HUES48 (cell line): ENCODE results near the gene FSTL1.

Experiments used
- H3K27ac ChIP-seq: one replicate; pipeline ENCODE4 v1.7.0; 2013; ENCODE audit warnings: low read depth, low read length, inconsistent platforms
- H3K27me3 ChIP-seq: 2 replicates; pipeline ENCODE4 v1.6.1; 2013; ENCODE audit warnings: mild to moderate bottlenecking, low read length; ENCODE audit not compliant: control insufficient read depth, insufficient read depth
- H3K36me3 ChIP-seq: 2 replicates; pipeline ENCODE4 v1.6.1; 2013; ENCODE audit warnings: low read length; ENCODE audit not compliant: control insufficient read depth, insufficient read depth
- H3K4me1 ChIP-seq: 2 replicates; pipeline ENCODE4 v1.6.1; 2013; ENCODE audit warnings: mild to moderate bottlenecking, low read length; ENCODE audit not compliant: control insufficient read depth, insufficient read depth
- H3K4me3 ChIP-seq: 2 replicates; pipeline ENCODE4 v1.5.1; 2013; ENCODE audit warnings: mild to moderate bottlenecking, low read depth, low read length
- H3K9ac ChIP-seq: 2 replicates; pipeline ENCODE4 v1.6.1; 2013; ENCODE audit warnings: mild to moderate bottlenecking, low read depth, low read length, moderate library complexity
- H3K9me3 ChIP-seq: 2 replicates; pipeline ENCODE4 v1.6.1; 2013; ENCODE audit warnings: low read length; ENCODE audit not compliant: control insufficient read depth, insufficient read depth

The FSTL1 gene

DNA sequence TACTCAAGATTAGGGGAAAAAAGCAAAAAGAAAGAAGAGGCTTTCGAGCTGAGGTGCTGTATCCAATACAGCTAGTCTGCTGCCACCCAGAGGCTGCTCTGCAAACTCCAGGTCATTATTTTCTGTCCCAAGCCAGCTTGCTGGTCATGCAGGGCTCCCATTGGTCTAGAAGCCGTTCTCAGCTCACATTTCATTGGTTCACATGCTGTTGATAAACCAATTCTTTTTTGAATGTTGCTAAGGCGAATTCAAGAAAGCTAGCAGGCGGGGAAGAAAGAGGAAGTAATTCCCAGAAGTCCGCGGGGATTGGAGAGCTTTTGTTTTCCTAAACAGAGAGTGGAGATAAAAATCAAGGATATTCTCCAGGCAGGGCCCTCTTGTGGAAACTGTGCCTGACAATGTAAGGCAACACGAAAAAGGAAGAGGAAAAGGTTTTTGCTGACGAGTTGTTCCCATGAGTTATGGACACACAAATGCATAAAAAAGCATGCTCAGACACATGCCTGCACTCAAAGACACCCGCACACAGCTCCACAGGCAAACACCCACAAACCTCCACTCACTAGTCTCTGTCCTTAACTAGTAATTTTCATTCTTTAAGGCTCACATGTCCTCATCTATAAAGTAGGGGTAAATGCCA lies 33.4 kb downstream of the FSTL1 start:
- Histone ChIP-seq H3K4me3 (peak overlapping the region; percentile 43; the same call in 1 of the 2 replicates), H3K27ac (peak overlapping the region; percentile 84), H3K36me3 (peaks cover 30% of the 10 kb centered on the region), H3K4me1 (peaks cover 33% of the 10 kb centered on the region), H3K27me3 (no peaks in the 10 kb centered on the region), H3K9me3 (0 out of 2 replicates have a peak, but pooled peaks cover 4% of the 10 kb centered on the region), H3K9ac (no peak overlapping the region)

DNA sequence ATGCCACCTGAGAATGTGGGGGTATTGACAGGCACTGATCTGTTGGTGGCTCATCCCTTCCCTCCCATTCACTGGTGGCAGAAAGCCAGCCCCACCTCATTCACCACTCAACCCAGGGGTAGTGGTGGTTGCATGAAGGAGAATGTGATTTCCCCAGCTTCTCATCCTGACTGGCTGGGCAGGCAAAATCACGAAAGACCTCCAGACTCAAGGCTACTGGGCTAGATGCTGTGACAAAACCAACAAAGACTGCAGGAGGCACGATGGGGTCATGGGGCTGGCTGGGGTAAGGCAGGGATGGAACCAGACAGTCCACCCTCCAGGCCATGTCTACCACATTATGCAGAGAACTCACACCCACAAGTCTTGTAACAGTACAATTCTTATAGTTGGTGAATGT lies 33.9 kb downstream of the FSTL1 start:
- Histone ChIP-seq H3K27me3 (no peaks in the 10 kb centered on the region), H3K4me1 (peaks cover 31% of the 10 kb centered on the region), H3K9me3 (0 out of 2 replicates have a peak, but pooled peaks cover 4% of the 10 kb centered on the region), H3K27ac (no peak overlapping the region), H3K9ac (0 out of 2 replicates have a peak overlapping the region, but pooled peaks have one; percentile 2), H3K4me3 (no peak overlapping the region), H3K36me3 (peaks cover 35% of the 10 kb centered on the region)

DNA sequence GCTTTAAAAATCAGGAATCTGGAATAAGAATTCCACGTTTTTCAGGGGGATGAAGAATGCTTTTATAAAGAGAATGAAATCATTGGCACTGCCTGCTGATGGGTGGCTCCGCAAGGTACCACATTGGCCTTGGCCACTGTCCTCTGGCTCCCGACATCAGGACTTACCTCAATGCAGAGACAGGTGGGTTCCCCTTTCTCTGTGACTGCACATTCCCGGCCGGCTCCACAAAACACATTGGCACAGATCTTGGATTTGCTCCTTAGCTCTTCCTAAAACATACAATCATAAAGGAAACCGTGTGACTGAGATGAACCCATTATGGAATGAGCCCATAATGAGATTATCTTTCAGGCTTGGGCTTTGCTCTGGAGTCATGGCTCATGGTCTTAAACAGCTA lies 35.0 kb downstream of the FSTL1 start:
- Histone ChIP-seq H3K27me3 (no peaks in the 10 kb centered on the region), H3K4me1 (peaks cover 22% of the 10 kb centered on the region), H3K4me3 (no peak overlapping the region), H3K9ac (no peak overlapping the region), H3K9me3 (0 out of 2 replicates have a peak, but pooled peaks cover 4% of the 10 kb centered on the region), H3K27ac (no peak overlapping the region), H3K36me3 (peaks cover 41% of the 10 kb centered on the region)

DNA sequence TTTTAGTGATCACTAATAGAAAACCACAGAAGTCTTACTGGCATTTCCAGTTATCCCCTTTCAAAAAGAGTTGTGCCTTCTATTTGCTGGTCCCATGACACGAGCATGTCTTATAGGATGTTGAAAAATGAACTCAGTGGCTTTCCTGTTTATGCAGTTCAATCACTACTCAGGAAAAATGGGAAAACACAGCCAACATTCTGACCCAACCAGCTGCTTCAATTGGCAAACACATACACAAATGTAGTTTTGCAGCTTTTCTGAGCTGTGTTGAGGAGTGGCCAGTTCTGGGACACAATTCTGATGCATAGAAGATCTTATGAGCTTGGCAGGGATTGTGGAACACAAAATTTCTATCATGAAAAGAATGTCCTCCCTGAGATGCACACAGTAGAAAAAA lies 40.3 kb downstream of the FSTL1 start:
- Histone ChIP-seq H3K36me3 (peaks cover 86% of the 10 kb centered on the region), H3K27ac (no peak overlapping the region), H3K4me1 (no peaks in the 10 kb centered on the region), H3K4me3 (no peak overlapping the region), H3K27me3 (no peaks in the 10 kb centered on the region), H3K9me3 (0 out of 2 replicates have a peak, but pooled peaks cover 4% of the 10 kb centered on the region), H3K9ac (no peak overlapping the region)

DNA sequence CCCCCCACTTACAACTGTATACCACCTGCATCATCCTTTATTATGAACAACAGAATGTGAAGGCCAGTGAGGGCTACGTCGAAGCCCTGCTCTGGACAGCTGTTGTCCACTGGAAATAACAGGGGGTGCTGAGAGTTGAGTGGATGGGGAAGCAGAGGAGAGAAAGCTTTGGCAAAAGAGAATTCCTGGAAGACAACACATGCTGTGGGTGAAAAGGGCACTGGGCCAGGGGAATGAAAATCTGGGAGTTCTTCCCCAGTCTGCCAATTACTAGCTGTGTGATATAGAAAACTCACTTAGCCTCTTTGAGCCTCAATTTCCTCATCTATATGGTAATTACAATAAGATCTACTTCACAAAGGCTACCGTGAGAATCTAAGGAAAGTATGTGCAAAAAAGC lies 40.7 kb downstream of the FSTL1 start:
- H3K27me3 ChIP-seq, result no peaks in the 10 kb centered on the region
- peaks cover 86% of the 10 kb centered on the region for H3K36me3 ChIP-seq

DNA sequence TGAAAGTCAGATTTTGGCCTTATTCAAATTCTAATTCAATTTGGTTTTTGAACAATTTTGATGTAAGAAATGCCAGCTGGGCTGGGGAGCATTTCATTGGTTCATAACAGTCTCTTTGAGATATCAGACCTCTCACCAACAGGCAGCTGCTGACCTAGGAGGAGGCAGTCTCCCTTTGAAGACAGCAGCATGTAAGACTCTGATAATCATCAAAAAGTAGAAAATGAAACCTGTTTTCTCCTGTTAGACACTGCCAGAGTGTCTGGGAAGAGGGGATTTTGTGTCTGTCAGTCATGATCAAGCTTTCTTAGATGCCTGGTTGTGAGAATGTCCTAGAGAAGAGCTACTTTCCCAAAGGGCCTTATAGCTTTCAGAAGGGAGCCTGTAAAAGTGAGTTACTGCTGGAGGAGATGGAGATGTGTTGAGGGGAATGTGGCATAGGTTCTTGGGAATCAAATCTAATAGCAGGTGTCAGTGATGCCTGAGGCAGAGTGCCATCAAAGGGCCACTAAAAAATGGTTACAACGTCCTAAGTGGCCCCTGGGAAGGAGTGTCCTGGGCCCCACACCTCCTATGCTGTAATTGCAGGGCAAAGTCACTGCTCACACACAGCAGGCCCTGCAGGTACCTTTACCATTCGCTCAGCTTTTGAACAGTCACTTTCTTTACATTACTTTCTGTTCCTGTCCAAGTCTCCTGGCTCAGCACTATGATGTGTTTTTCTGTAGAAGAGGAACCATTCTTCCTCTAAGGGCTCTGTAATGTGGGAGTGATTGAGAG lies 43.1 kb downstream of the FSTL1 start:
- no peak overlapping the region for H3K27ac ChIP-seq
- H3K4me1 ChIP-seq, result no peaks in the 10 kb centered on the region
- peaks cover 100% of the 10 kb centered on the region for H3K36me3 ChIP-seq
- H3K9me3 ChIP-seq, result no peaks in the 10 kb centered on the region
- no peaks in the 10 kb centered on the region for H3K27me3 ChIP-seq
- no peak overlapping the region for H3K4me3 ChIP-seq
- no peak overlapping the region for H3K9ac ChIP-seq

More for the DNA sequence above, 40.7 kb downstream of the FSTL1 start:
- Histone ChIP-seq H3K4me1 (no peaks in the 10 kb centered on the region), H3K9me3 (0 out of 2 replicates have a peak, but pooled peaks cover 1% of the 10 kb centered on the region), H3K27ac (no peak overlapping the region), H3K4me3 (no peak overlapping the region), H3K9ac (no peak overlapping the region)

DNA sequence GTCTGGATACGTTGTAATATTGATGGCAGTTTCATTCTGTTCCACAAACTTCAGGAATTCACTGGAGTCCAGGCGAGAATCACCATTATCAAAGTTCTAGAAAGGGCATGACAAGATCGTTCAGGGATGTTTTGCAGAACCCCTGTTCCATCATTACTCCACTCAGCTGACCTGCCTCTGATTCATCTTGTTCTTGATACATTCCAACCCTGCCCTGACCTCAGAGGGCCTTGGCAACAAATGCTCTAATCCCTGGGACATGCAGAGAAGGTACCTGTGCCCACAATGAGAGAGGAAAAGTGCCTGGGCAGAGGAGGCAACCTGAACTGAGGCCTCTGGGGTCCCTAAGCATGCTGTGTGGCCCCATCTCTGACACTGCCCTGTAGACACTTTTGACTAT lies 45.9 kb downstream of the FSTL1 start:
- no peak overlapping the region for H3K4me3 ChIP-seq
- H3K4me1 ChIP-seq, result no peaks in the 10 kb centered on the region
- H3K36me3 ChIP-seq, result peaks cover 99% of the 10 kb centered on the region
- H3K27ac ChIP-seq, result no peak overlapping the region
- H3K27me3 ChIP-seq, result no peaks in the 10 kb centered on the region
- no peaks in the 10 kb centered on the region for H3K9me3 ChIP-seq
- H3K9ac ChIP-seq, result no peak overlapping the region

DNA sequence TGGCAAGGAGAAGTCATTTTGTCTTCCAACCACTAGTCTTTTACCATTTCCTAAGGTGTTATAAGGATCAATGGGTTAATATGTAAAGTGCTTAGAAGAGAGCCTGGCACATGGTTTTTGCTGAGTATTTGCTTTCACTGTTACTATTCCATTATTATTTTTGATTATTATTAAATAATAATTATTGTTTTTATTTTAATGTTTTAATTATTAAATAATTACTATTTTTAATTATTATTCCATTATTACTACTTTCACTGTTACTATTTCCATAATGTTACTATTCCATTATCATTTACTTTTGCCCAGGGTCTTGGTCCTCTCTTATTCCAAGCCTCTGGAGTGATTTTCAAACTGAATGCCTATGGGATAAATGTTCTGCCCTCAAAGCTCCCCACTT lies 48.5 kb downstream of the FSTL1 start:
- H3K4me1 ChIP-seq, result no peaks in the 10 kb centered on the region
- H3K36me3 ChIP-seq, result peaks cover 99% of the 10 kb centered on the region
- no peaks in the 10 kb centered on the region for H3K9me3 ChIP-seq
- no peak overlapping the region for H3K4me3 ChIP-seq
- H3K27me3 ChIP-seq, result no peaks in the 10 kb centered on the region
- no peak overlapping the region for H3K27ac ChIP-seq
- no peak overlapping the region for H3K9ac ChIP-seq

DNA sequence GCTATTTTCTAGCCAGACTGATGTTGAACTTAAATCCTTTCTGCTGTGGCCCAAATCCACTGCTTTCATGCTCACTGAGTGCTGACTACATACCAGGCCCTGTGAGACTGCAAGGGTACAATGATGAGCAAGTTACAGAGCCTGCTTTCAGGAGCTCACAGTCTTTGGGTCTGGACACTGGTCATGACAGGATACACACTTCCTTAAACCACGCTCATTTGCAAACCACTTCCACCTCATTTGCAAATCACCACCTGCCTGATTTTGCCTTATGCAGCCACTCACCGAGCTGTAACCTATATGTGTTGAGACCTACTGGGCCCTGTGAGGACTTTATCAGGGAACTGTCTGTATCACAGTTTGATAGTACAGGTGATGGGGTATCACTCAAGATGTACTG lies 51.4 kb downstream of the FSTL1 start:
- Histone ChIP-seq H3K27ac (no peak overlapping the region), H3K9ac (no peak overlapping the region), H3K36me3 (peaks cover 99% of the 10 kb centered on the region), H3K27me3 (no peaks in the 10 kb centered on the region), H3K4me3 (no peak overlapping the region), H3K9me3 (no peaks in the 10 kb centered on the region), H3K4me1 (no peaks in the 10 kb centered on the region)

DNA sequence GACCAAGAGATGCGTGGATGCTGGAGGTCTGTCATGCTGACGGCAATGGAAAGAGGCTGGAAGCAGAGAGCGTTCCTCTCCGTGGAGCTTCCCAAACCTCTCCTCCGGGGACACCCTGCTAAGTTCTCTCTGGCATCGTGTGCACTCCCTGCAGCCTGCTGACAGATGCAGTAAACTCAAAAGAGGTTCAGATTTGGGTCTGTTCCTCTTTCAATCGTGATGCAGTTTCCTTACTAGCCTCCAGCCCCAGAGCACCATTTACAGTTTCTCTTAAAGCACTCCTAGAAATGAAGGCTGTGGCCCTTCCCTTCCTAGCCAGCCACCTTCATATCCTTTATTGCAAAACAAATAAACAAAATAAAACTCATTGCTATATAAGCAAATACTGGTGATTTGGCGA lies 54.3 kb downstream of the FSTL1 start:
- Histone ChIP-seq H3K36me3 (peaks cover 73% of the 10 kb centered on the region), H3K4me3 (no peak overlapping the region), H3K27ac (no peak overlapping the region)

DNA sequence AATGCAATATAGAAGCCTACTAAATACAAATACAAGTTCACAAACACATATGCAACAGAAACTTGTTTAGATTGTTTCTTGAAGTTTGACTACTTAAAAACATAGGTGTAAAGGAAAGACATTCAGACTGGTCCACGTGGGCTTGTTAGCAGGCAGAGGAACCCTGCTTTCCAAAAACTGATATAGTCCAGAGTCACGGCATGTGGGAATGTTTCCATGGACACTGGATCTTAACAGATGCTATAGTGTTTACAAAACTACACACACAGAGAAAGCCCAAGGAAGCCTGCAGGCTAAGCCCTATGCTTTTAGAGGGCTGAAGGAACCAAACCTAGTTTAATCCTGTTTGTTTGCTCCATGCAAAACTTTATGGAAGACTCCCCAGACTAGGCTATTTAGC lies 56.4 kb downstream of the FSTL1 start:
- Histone ChIP-seq H3K27me3 (no peaks in the 10 kb centered on the region), H3K27ac (no peak overlapping the region), H3K4me3 (no peak overlapping the region), H3K9me3 (no peaks in the 10 kb centered on the region), H3K36me3 (peaks cover 52% of the 10 kb centered on the region), H3K9ac (no peak overlapping the region), H3K4me1 (no peaks in the 10 kb centered on the region)

More for the DNA sequence above, 54.3 kb downstream of the FSTL1 start:
- no peaks in the 10 kb centered on the region for H3K27me3 ChIP-seq
- H3K4me1 ChIP-seq, result no peaks in the 10 kb centered on the region
- H3K9ac ChIP-seq, result no peak overlapping the region
- H3K9me3 ChIP-seq, result no peaks in the 10 kb centered on the region
